ENCODE results near the gene VPS26B.
A peak's percentile ranks its signal among the peaks of the same experiment; 100 is the strongest.
"Not testable (repeated sequence)": the region's sequence is repeated elsewhere in the genome, so short reads cannot be mapped to it uniquely, and the experiment has no call there.

VPS26B gene

GRCh38 chr11:134260983-134261382, 36.5 kb downstream of the VPS26B start:
- no peak for DNase-seq

DNA sequence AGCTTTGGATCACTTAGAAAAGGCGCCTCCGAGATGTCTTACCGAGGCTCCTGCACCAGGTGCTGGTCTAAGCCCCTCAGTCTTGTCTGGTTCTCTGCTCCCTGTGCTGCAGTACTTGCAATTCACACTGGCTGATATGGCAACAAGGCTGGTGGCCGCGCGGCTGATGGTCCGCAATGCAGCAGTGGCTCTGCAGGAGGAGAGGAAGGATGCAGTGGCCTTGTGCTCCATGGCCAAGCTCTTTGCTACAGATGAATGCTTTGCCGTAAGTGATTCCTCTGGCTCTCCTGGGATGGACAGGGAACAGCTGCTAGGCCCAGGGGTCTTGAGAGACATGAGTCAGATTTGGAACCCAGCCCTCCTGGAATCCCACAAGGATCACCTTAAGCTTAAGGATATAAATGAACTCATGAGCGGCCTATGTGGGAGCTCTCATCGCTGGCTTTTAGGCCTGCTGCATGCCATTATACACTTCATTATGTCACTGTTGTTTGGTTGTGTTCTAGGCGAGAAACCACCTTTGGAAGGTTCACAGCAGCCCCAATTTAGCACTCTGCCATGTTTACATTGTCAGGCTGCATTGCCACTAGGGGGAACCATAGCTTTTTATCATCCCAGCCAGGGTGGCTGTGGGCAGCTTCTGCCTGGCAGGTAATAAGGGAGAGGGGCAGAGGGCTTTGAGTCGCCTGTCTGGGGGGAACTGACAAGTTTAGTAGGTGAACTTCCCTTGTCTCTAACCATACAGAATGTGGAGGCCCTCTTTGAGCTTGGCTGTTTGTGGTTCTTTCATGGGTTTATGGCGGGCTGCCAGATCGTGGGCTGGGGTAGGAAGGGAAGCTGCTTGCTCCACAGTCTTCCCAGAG, 37.4 kb downstream of the VPS26B start:
- DNase-seq, result peak; percentile 29

GRCh38 chr11:134264966-134265764, 40.7 kb downstream of the VPS26B start:
- no peak for DNase-seq

DNA sequence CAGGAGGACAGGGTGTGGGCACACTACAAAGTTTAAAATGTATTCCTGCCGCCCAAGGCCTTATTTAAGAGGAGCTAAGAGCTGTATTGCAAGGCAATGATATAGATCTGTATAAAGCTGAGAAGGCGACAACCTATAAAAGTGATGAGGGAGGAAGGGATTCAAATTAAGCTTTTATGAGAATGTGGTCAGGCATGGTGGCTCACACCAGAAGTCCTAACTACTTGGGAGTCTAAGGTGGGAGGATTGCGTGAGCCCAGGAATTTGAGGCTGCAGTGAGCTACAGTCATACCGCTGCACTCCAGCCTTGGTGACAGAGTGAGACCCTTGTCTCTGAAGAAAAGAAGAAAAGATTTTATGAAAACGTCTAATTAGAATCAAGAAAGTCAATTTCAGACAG, 42.0 kb downstream of the VPS26B start:
- no peak for DNase-seq

GRCh38 chr11:134266841-134267251, 42.4 kb downstream of the VPS26B start:
- DNase-seq, result no peak

- no peak for DNase-seq
Observed at GRCh38 chr11:134267461-134267860, 43.0 kb downstream of the VPS26B start.

GRCh38 chr11:134267966-134268365, 43.5 kb downstream of the VPS26B start:
- DNase-seq, result no peak

GRCh38 chr11:134270250-134270714, 45.8 kb downstream of the VPS26B start:
- no peak for DNase-seq

DNA sequence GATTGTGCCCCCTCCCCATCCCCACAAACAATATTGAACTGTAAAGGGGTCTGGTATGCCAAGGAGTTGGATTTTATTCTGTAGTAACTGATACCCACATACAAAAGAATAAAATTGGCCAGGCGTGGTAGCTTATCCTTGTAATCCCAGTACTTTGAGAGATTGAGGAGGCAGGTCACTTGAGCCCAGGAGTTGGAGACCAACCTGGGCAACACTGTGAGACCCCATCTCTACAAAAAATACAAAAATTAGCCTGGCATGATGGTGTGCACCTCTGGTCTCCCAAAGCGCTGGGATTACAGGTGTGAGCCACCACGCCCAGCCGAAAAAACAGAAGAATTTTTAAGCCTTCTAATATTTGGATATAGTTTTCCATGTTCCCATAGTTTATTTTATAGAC, 47.5 kb downstream of the VPS26B start:
- no peak for DNase-seq

DNA sequence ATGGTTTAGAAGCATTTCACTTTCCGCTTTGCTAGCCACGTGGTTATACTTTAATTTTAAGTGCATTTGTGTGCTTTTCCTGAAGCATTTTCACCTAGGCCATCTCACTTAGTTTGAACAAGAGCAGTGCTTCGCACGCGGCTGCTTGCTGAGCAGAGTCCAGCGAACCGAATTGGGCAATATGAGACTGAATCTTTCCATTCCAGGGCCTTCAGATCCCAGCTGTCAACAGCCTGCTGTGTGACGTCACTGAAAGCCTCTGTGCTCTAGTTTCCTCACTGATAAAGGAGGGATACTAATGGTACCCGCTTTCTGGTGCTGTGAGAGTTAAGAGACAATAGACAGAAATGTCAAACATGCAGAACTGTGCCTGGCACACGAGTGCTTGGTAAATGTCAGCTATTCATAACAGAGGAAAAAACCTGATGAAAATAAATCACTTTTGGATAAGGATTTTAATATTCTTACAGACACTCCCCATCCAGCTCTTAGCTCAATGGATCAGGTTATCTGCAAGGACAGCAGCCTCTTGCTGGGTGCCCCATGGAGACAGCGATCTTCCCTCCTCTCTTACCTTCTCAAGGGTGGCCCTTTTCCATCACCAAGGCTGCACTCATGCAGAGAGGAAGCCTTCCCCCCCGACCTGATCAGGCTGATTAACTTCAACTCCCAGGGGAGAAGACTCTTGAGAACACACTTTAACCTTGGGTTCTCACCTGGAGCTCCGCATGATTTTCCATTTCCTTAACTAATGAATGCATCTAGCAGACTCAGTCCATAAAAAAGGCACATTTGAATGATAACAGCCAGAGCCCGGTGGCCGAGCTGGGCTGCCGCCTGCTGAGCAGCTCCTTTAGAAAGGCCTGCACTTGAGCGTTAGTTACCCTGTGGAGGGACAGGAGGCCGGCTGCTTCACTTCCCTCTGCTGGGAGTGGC, 48.2 kb downstream of the VPS26B start:
- DNase-seq, result no peak

- DNase-seq, result no peak
Observed at GRCh38 chr11:134273317-134273712, 48.8 kb downstream of the VPS26B start.

DNA sequence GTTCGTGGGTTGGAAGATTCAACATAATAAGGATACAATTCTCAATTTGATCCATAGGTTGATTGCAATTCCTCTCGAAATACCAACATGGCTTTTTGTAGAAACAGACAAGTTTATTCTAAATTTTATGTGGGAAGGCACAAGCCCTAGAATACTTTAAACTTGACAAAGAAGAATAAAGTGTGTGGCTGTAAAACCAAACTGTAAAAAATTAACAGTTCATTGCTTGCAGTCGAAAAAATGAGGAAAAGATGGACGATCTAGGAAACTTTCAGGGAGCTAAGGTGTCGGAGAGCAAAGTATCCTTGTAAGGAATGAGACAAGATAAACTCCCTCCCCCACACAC, 50.7 kb downstream of the VPS26B start:
- no peak for DNase-seq

DNA sequence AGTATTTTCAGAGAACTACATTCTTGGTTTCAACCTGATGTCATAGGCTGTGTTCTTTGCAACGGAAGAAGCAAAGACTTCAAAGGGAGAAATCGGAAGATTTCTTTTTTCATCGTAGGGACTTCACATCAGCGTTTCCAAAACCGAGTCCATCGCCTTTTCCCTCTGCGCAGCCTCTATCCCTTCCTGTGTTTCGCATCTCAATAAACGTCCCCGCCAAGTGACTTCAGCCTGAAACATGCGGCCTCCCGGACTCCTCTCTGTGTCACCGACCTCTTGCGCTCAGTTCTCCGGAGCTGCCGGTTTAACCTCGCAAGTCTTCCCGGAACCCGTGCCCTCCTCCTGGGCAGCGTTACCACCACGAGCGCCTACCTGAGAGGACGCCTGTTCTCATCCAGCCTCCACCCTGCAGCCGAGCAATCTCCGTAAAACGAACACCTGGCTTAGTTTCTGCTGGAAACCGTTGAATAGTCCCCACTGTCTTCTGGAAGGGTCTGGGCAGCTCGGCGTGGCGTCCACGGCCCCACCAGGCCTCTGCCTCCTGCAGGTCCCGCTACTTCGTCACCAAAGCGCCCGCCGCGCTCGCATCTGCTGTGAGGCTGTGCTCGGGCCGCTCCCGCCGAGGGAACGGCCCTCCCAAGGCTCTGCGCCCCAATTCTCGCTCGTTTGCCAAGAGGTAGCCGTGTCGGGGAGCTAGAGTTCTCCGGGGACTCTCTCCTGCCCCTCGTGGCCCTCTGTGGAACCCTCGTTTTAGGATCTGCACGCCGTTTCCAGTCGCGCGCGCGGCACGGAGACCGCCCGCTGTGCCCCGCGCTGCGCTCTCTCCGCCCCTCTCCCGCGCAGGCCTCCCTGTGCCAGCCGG, 51.3 kb downstream of the VPS26B start, which contains the start of gene GLB1L3:
GLB1L3 (plus strand) TSS at position 846 of the 862 bp plus-strand sequence. CDS start 362 bp downstream, outside the sequence.
- DNase-seq, result peak; percentile 72

DNA sequence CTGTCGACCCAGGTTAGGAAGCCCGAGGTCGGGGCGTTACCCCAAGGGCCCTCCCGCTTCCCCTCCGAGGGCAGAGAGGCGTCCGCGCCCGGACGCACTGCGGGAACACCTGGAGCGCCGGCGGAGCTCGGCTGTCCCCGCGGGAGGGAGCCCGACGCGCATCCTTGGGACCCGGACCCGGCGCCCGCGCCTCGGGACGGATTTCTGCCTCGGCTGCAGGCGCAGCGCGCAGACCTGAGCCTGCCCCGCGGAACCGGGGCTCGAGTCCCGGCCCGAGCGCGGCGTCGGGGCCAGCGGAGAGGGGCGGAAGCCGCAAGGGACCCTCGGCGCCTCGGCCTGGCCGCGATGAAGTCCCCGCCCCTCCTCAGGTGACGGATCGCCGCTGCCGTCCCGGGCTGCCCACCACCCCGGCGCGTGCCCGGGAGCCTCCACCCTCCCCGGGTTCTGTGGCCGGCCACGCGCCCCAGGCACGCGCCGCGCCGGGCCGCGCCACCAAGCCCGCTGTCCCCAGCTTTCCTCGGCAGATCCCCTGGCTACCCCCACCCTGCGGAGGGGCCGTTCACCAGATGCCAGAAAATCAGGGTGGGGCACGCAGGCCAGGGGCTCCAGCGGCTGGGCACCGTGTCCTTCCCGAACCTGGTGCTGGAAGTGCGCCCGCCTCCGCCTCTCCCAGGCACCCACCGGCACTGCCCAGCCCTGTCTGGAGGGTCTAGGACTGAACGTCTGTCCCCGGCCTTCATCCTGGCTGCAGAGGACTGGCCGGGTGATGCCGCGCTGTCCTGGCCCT, 52.1 kb downstream of the VPS26B start:
- DNase-seq, result no peak

DNA sequence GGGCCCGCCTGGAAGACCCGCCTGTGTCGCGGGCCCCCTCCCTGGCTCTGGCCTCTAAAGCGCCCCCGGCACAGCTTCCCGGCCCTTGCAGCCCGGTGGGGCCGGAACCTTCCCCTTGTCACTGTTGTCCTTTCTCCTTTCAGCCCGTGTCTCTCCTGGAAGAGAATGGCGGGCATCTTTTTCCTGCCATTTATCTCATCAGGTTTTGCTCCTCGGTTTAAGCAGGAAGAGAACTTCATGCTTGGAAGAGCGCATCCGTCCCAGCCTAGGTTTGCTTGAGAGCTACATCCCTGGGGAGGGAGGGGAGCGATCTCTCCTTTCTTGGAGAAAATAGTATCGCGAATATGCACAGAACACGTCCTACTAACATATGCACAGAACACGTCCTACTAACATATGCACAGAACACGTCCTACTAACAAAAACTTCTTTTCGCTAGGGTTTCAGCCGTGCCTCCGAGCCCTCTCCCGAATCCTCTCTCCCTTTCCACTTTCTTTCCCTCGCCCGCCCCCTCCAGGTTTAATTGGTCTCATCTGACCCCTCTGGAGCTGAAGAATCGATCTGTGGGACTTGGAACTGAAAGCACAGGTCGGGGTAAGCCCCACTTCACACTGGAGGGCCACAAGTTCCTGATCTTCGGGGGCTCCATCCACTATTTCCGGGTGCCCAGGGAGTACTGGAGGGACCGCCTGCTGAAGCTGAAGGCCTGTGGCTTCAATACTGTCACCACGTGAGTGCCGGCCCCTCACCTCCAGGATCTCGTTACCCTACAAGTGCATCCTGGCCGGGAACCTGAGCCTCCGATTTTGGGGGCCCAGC, 52.9 kb downstream of the VPS26B start:
- DNase-seq, result no peak

GRCh38 chr11:134278356-134278755, 53.9 kb downstream of the VPS26B start:
- no peak for DNase-seq

DNA sequence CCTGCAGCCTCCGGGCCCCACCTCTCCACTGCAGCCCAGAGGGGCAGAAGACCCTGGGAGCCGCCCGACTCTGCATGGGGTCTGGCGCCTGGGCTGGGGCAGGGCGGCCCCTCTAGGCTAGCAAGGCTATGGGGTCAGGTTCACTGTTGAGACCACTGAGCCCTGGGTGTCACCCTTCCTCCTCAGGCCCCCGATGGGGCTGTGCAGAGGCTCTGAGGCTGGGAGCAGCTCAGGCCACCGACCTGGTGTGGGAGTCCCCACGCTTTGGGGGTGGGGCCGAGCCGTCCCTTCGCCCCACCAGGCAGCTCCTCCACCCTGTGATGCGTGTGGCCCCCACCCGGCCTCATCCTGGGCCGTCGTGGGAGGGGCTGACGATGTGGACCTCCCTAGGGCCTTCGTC, 57.2 kb downstream of the VPS26B start:
- not testable (repeated sequence) for DNase-seq

GRCh38 chr11:134282121-134283045, 57.9 kb downstream of the VPS26B start:
- no peak for DNase-seq
